RWPE1 (cell line): Measurements from ENCODE around the gene SFXN5.

Source experiments
- CTCF ChIA-PET: fragments of 350-600 bp; sonication (Branson Sonifier 250); formaldehyde crosslinking; extraction: SDS; loops from one replicate; lab custom pipeline; 2021; lab: Yijun Ruan, JAX
- POLR2A ChIA-PET: fragments of 400-600 bp; formaldehyde crosslinking; extraction: SDS; loops from one replicate; lab custom pipeline; 2020; ENCODE audit warnings: antibody characterized with exemption; ENCODE audit not compliant: low non-redundant PET; lab: Yijun Ruan, JAX
- DNase-seq: peaks from one replicate; pipeline ENCODE4 v3.0.0; 2012; ENCODE audit warnings: low spot score
- H3K27ac ChIP-seq: fragments of 450-650 bp; 2 replicates; pipeline ENCODE4 v1.5.1; 2017
- CTCF ChIP-seq: fragments of 450-650 bp; conservative IDR thresholded peaks from 2 replicates; pipeline ENCODE4 v1.5.1; 2017; ENCODE audit warnings: low read depth, mild to moderate bottlenecking

The SFXN5 gene

GRCh38 chr2:72896446-72896845 lies 175.1 kb downstream of the SFXN5 start:
- TF ChIP-seq CTCF: no peak
- DNase-seq: no peak
- no peak overlapping the region for H3K27ac ChIP-seq
- ChIA-PET POLR2A (no interaction called here), CTCF (interaction anchor here (0.7 to 1.5 kb wide), 4 partner anchors 56 to 360 kb away, joined by 3 to 5 read pairs (median 4); no protein-coding TSS in a partner anchor)

- no peak for DNase-seq
- no peak overlapping the region for H3K27ac ChIP-seq
- ChIA-PET CTCF (interaction anchor here (0.5 to 1.5 kb wide), 5 partner anchors 10 to 282 kb away, joined by 3 to 5 read pairs (median 4); no protein-coding TSS in a partner anchor), POLR2A (no interaction called here)
- TF ChIP-seq CTCF: no peak
Observed at GRCh38 chr2:72895759-72896281, 175.7 kb downstream of the SFXN5 start.

- no peak for DNase-seq
- POLR2A ChIA-PET: no interaction called here
- H3K27ac ChIP-seq: no peak overlapping the region
- CTCF ChIA-PET: interaction anchor here (0.5 to 3.2 kb wide), 8 partner anchors 9 to 906 kb away, joined by 3 to 39 read pairs (median 5); no protein-coding TSS in a partner anchor
- TF ChIP-seq CTCF: no peak
Observed at GRCh38 chr2:72895154-72895553, 176.4 kb downstream of the SFXN5 start.

- no peak for DNase-seq
- ChIA-PET POLR2A (no interaction called here), CTCF (interaction anchor here (0.6 to 4.5 kb wide), 10 partner anchors 15 to 905 kb away, joined by 3 to 39 read pairs (median 5); partner anchors contain the start of gene EMX1)
- no peak for TF ChIP-seq CTCF
- H3K27ac ChIP-seq: no peak overlapping the region
Observed at GRCh38 chr2:72894514-72894913, 177.0 kb downstream of the SFXN5 start.

GRCh38 chr2:72893594-72894319 lies 177.8 kb downstream of the SFXN5 start:
- ChIA-PET CTCF (interaction anchor here (0.5 to 4.5 kb wide), 21 partner anchors 9 to 318 kb away, joined by 3 to 39 read pairs (median 4); partner anchors contain the start of gene EMX1), POLR2A (no interaction called here)
- no peak overlapping the region for H3K27ac ChIP-seq

More at GRCh38 chr2:72893594-72894319, 177.8 kb downstream of the SFXN5 start:
- TF ChIP-seq CTCF: peak; percentile 46
- peak; percentile 50 for DNase-seq
